SK-N-SH (cell line): ENCODE data around the gene ITPRID2. TPM values are rescaled to one million over a fixed set of nuclear protein-coding genes. Genes with fewer than 3 reads are reported as not detected.
A peak's percentile ranks its signal among the peaks of the same experiment; 100 is the strongest.

ENCODE experiments used
- CTCF ChIA-PET: fragments of 300-600, 350-600 bp; formaldehyde crosslinking; extraction: SDS; loops from one replicate; lab custom pipeline; 2021; lab: Yijun Ruan, JAX
- POLR2A ChIA-PET: fragments of 350-600 bp; sonication (Branson Sonifier 250); formaldehyde crosslinking; extraction: SDS; loops from one replicate; lab custom pipeline; 2020; ENCODE audit warnings: antibody characterized with exemption, inconsistent platforms; lab: Yijun Ruan, JAX
- DNase-seq: peaks from one replicate; pipeline ENCODE4 v3.0.0; 2012
- H2AFZ ChIP-seq: fragments of 200-600 bp; sonication (generic); 2 replicates; pipeline ENCODE4 v1.8.1; 2016; ENCODE audit warnings: antibody characterized with exemption, mild to moderate bottlenecking, low read depth
- H3F3A ChIP-seq: fragments of 200-600 bp; sonication (generic); replicated peaks from 2 replicates; pipeline ENCODE3; 2016; ENCODE audit warnings: antibody characterized with exemption, mild to moderate bottlenecking; ENCODE audit not compliant: insufficient read depth
- H3K27ac ChIP-seq, 2 experiments: fragments of 200-500 bp in 1 of 2; fragments of 200-600 bp in 1 of 2; sonication (Bioruptor generic) in 1 of 2; sonication (generic), shearing (Covaris generic) in 1 of 2; 2 replicates each; pipeline versions ENCODE4 v1.5.1 to v1.6.1; 2014 to 2016; ENCODE audit warnings: low read depth in 2 of 2, inconsistent platforms in 1 of 2, low read length in 1 of 2, mild to moderate bottlenecking in 1 of 2, mixed read lengths in 1 of 2
- H3K27me3 ChIP-seq: fragments of 200-600 bp; sonication (generic), shearing (Covaris generic); 2 replicates; pipeline ENCODE4 v1.6.1; 2016; ENCODE audit warnings: mixed run types; ENCODE audit not compliant: insufficient read depth
- H3K36me3 ChIP-seq, 2 experiments: fragments of 200-500 bp in 1 of 2; fragments of 200-600 bp in 1 of 2; sonication (Bioruptor generic) in 1 of 2; sonication (generic) in 1 of 2; replicated peaks in 1 of 2; 2 replicates each; pipeline versions ENCODE3 to v1.5.1; 2014 to 2016; ENCODE audit warnings: low read length in 1 of 2, mild to moderate bottlenecking in 1 of 2; ENCODE audit not compliant: insufficient read depth in 2 of 2, control insufficient read depth in 1 of 2
- H3K4me1 ChIP-seq, 2 experiments: fragments of 200-500 bp in 1 of 2; fragments of 200-600 bp in 1 of 2; sonication (Bioruptor generic) in 1 of 2; sonication (generic), shearing (Covaris generic) in 1 of 2; 2 replicates each; pipeline versions ENCODE4 v1.5.1 to v1.6.1; 2014 to 2016; ENCODE audit warnings: low read depth in 1 of 2, low read length in 1 of 2, mixed run types in 1 of 2; ENCODE audit not compliant: insufficient read depth in 2 of 2, control insufficient read depth in 1 of 2
- H3K4me2 ChIP-seq: fragments of 200-600 bp; sonication (generic), shearing (Covaris generic); 2 replicates; pipeline ENCODE4 v1.6.1; 2017; ENCODE audit warnings: mixed run types
- H3K4me3 ChIP-seq, 2 experiments: fragments of 200-500 bp in 1 of 2; fragments of 200-600 bp in 1 of 2; sonication (Bioruptor generic) in 1 of 2; sonication (generic), shearing (Covaris generic) in 1 of 2; 2 replicates each; pipeline versions ENCODE4 v1.5.1 to v1.8.1; 2014 to 2016; ENCODE audit warnings: low read depth in 2 of 2, inconsistent platforms in 1 of 2, low read length in 1 of 2, mild to moderate bottlenecking in 1 of 2, mixed read lengths in 1 of 2, moderate library complexity in 1 of 2
- H3K79me2 ChIP-seq: fragments of 200-600 bp; sonication (generic); 2 replicates; pipeline ENCODE4 v1.8.1; 2017; ENCODE audit warnings: mild to moderate bottlenecking; ENCODE audit not compliant: insufficient read depth
- H3K9ac ChIP-seq: fragments of 200-600 bp; sonication (generic); 2 replicates; pipeline ENCODE4 v1.6.1; 2017; ENCODE audit warnings: mixed run types
- H3K9me2 ChIP-seq: fragments of 200-600 bp; sonication (generic); 2 replicates; pipeline ENCODE4 v1.6.1; 2017; ENCODE audit warnings: mixed run types
- H3K9me3 ChIP-seq: fragments of 200-600 bp; sonication (generic); 2 replicates; pipeline ENCODE4 v1.6.1; 2017; ENCODE audit warnings: mixed run types, mild to moderate bottlenecking, moderate library complexity
- H4K20me1 ChIP-seq: fragments of 200-600 bp; sonication (generic); 2 replicates; pipeline ENCODE4 v1.6.1; 2017; ENCODE audit warnings: mild to moderate bottlenecking, mixed run types; ENCODE audit not compliant: insufficient read depth
- ELF1 ChIP-seq: IDR thresholded peaks from 2 replicates; pipeline ENCODE4 v1.4.0; 2012
- EP300 ChIP-seq, 2 experiments: IDR thresholded peaks; 2 replicates each; pipeline versions ENCODE4 v1.4.0 to v1.6.1; 2012; ENCODE audit warnings: borderline replicate concordance in 1 of 2, low read depth in 1 of 2, low read length in 1 of 2
- EZH2phosphoT487 ChIP-seq: fragments of 200-600 bp; sonication (generic); IDR thresholded peaks from 2 replicates; pipeline ENCODE4 v1.6.1; 2017; ENCODE audit warnings: low read depth, mixed run types, mild to moderate bottlenecking, antibody characterized with exemption, moderate library complexity, borderline replicate concordance
- FOSL2 ChIP-seq: IDR thresholded peaks from 2 replicates; pipeline ENCODE4 v1.4.0; 2012; ENCODE audit warnings: low read depth, mild to moderate bottlenecking, moderate library complexity, borderline replicate concordance
- MAX ChIP-seq: IDR thresholded peaks from 2 replicates; pipeline ENCODE4 v1.4.0; 2012; ENCODE audit warnings: low read depth
- NFIC ChIP-seq: IDR thresholded peaks from 2 replicates; pipeline ENCODE4 v1.4.0; 2012; ENCODE audit warnings: borderline replicate concordance
- PBX3 ChIP-seq: IDR thresholded peaks from 2 replicates; pipeline ENCODE4; 2012
- POLR2AphosphoS5 ChIP-seq: IDR thresholded peaks from 2 replicates; pipeline ENCODE4 v1.6.1; 2012; ENCODE audit warnings: low read depth, low read length
- RXRA ChIP-seq: IDR thresholded peaks from 2 replicates; pipeline ENCODE4 v1.4.0; 2012; ENCODE audit warnings: low read depth, mild to moderate bottlenecking, borderline replicate concordance
- SMC3 ChIP-seq: IDR thresholded peaks from 2 replicates; pipeline ENCODE4 v1.6.1; 2012; ENCODE audit warnings: low read depth, low read length, improper control_type of control experiment
- TAF1 ChIP-seq: IDR thresholded peaks from 2 replicates; pipeline ENCODE4 v1.6.1; 2012; ENCODE audit warnings: low read depth, mild to moderate bottlenecking, low read length, moderate library complexity, borderline replicate concordance
- ZBTB33 ChIP-seq: IDR thresholded peaks from 2 replicates; pipeline ENCODE4 v1.4.0; 2012; ENCODE audit warnings: low read depth, borderline replicate concordance
- WGBS: methylation state at CpG from one replicate; pipeline ENCODE4 v1.1.6; 2017; ENCODE audit warnings: low lambda C conversion rate; 5-methylcytosine and 5-hydroxymethylcytosine counted together
- polyA plus RNA-seq, 3 experiments: library from polyadenylated mRNA; depleted of rRNA; stranded (reverse); fragments of >200 nt; gene quantifications; 2 replicates each; pipeline ENCODE4 v1.2.3, GENCODE V29; 2012
- TF ChIP-seq, protein P1 (sequence below): fragments of 200-600 bp; sonication (generic); IDR thresholded peaks from 2 replicates; pipeline ENCODE4 v1.6.1; 2017; ENCODE audit warnings: antibody characterized with exemption, mild to moderate bottlenecking, moderate library complexity

The ITPRID2 gene
- polyA plus RNA-seq, 1 of the 3 experiments (the other 2 are of a cell fraction), result 41.9 TPM

DNA sequence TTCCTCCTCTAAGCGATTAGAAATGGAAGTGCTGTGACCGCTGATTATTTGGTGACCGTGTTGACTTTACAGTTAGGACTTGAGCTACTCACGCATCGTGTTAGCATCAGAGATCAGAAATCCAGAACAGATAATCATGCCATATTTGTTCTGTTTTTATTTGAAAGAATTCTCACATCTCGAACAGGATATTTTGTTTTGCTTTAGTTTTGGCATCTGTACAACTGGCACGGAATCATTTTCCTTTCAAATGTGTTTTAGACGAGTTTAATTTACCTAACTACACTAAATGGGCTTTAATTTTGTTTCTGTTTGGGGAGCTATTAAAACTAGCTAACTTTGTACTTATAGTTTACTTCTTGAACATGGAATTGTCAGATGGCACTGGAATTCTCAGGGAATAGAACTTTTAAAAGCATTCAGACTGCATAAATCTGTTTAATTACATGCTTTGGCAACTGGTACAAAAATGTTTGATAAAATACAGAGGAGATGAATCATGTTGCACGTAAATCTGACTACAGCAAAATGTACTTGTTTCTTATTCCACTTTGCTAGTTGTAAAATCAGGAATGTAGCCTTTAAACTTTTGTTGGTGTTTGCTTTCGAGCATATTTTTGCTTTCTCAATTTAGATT, 1.4 kb downstream of the ITPRID2 start (continued):
- no peak for TF ChIP-seq ZBTB33
- TF ChIP-seq EP300 (IDR thresholded peaks at IDR 0.05; ENCODE audit: borderline replicate concordance in 1 of 2, low read depth in 1 of 2, low read length in 1 of 2), result no peak
- TF ChIP-seq PBX3, result 0 out of 2 replicates have a peak, but pooled peaks have one; percentile 26
- peak; percentile 44 for TF ChIP-seq FOSL2
- TF ChIP-seq, all 33 proteins: peak for 5

GRCh38 chr2:181894381-181894780, 2.9 kb downstream of the ITPRID2 start:
- no peak for TF ChIP-seq EP300 (IDR thresholded peaks at IDR 0.05; ENCODE audit: borderline replicate concordance in 1 of 2, low read depth in 1 of 2, low read length in 1 of 2)
- no peak for TF ChIP-seq EZH2phosphoT487
- TF ChIP-seq RXRA, result no peak
- no peak for TF ChIP-seq POLR2AphosphoS5
- no peak for TF ChIP-seq ELF1
- TF ChIP-seq SMC3, result no peak
- TF ChIP-seq NFIC, result no peak
- TF ChIP-seq TAF1, result no peak
- no peak for TF ChIP-seq MAX
- TF ChIP-seq, protein P1, sequence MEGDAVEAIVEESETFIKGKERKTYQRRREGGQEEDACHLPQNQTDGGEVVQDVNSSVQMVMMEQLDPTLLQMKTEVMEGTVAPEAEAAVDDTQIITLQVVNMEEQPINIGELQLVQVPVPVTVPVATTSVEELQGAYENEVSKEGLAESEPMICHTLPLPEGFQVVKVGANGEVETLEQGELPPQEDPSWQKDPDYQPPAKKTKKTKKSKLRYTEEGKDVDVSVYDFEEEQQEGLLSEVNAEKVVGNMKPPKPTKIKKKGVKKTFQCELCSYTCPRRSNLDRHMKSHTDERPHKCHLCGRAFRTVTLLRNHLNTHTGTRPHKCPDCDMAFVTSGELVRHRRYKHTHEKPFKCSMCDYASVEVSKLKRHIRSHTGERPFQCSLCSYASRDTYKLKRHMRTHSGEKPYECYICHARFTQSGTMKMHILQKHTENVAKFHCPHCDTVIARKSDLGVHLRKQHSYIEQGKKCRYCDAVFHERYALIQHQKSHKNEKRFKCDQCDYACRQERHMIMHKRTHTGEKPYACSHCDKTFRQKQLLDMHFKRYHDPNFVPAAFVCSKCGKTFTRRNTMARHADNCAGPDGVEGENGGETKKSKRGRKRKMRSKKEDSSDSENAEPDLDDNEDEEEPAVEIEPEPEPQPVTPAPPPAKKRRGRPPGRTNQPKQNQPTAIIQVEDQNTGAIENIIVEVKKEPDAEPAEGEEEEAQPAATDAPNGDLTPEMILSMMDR, result no peak
- peaks cover 45 to 63% of the 10 kb centered on the region in 2 experiments for H3K36me3 ChIP-seq
- H3K4me1 ChIP-seq, result peaks cover 5 to 25% of the 10 kb centered on the region in 2 experiments; a peak in 2 of 4 replicates
- no peaks in the 10 kb centered on the region for H3K27me3 ChIP-seq
- H3K9ac ChIP-seq, result peak overlapping the region; percentile 88; the same call in 1 of the 2 replicates
- H3F3A ChIP-seq, result peaks cover 8% of the 10 kb centered on the region
- H3K4me3 ChIP-seq, result peak overlapping the region; percentile 79 to 93; a peak in 3 of 4 replicates
- ChIA-PET POLR2A (no interaction called here), CTCF (interaction anchor here (0.7 to 2.0 kb wide), 2 partner anchors 10 to 152 kb away, joined by 3 to 14 read pairs; no protein-coding TSS in a partner anchor)
- 76% methylated on average over 3 of the region's 3 CpGs for WGBS
- DNase-seq, result no peak
- no peaks in the 10 kb centered on the region for H3K9me2 ChIP-seq
- peaks cover 9% of the 10 kb centered on the region; the same call in 1 of the 2 replicates for H4K20me1 ChIP-seq
- no peak overlapping the region for H2AFZ ChIP-seq
- peak overlapping the region in 1 of 2 experiments; percentile 82; a peak in 2 of 4 replicates for H3K27ac ChIP-seq
- peaks cover 65% of the 10 kb centered on the region for H3K79me2 ChIP-seq
- H3K4me2 ChIP-seq, result peak overlapping the region; percentile 73
- no peaks in the 10 kb centered on the region for H3K9me3 ChIP-seq
